Fibroblast of skin of abdomen (primary cell): ENCODE results near the gene SRBD1.

Source experiments
- DNase-seq: peaks from one replicate; pipeline ENCODE4 v3.0.0-alpha.2; 2013

SRBD1 gene

DNA sequence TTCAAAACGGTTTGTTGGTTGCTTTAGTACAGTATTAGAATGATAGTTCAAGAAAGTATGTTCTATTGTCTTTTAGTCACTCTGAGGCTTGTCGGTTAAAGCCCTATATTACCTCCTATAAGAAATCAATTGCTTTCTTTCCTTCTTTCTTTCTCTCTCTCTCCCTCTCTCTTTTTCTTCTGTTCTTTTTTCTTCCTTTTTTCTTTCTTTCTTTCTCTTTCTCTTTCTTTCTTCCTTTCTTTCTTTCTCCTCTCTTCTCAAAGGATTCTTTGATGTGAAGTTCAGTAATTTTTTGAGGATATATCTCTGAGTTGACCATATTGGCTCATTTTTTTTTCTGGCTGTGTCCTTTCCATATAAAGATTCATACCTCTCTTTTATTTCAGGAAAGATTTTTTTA lies 249.4 kb downstream of the SRBD1 start:
- no peak for DNase-seq

- no peak for DNase-seq
Measured at GRCh38 chr2:45354776-45355175, 256.3 kb downstream of the SRBD1 start.

DNA sequence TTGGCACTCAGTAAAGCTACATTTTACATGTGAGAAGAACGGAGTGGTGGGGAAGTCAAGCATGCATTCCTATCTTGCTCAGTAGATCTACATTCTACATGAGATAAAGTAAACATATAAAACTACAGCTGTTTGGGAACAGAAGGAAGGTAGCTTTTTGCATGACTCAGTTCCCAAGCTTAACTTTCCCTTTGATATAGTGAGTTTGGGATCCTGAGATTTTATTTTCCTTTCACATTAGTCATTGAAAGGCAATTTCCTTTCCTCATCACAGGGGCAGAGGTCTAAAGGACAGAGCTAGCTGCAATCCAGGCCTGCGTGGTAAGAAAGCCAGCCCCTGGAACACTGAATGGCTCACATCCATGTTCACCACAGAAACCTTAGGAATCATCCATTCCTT lies 257.2 kb downstream of the SRBD1 start:
- DNase-seq = peak; percentile 92

DNA sequence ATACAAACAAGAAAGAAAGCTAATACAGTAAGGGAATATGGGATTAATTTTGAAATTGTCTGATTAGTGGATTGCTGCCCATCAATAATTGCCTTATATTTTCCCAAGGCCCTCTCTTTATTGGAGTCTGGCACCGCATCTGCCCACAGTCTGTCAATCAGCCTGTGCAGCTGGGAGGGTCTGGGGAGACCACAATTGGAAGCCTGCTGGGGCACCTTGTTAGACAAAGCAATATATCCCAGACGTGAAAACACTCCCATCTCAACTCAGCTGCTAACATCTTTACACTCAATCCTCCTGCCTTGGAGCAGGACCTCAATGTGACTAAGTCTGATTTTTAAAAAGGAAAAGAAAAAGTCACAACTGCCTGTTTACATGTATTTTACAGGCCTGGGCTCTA lies 258.6 kb downstream of the SRBD1 start:
- DNase-seq = no peak

GRCh38 chr2:45345331-45346234 lies 265.5 kb downstream of the SRBD1 start:
- DNase-seq = no peak

- no peak for DNase-seq
Measured at GRCh38 chr2:45344502-45344901, 266.6 kb downstream of the SRBD1 start.

- no peak for DNase-seq
Measured at GRCh38 chr2:45344071-45344470, 267.0 kb downstream of the SRBD1 start.

DNA sequence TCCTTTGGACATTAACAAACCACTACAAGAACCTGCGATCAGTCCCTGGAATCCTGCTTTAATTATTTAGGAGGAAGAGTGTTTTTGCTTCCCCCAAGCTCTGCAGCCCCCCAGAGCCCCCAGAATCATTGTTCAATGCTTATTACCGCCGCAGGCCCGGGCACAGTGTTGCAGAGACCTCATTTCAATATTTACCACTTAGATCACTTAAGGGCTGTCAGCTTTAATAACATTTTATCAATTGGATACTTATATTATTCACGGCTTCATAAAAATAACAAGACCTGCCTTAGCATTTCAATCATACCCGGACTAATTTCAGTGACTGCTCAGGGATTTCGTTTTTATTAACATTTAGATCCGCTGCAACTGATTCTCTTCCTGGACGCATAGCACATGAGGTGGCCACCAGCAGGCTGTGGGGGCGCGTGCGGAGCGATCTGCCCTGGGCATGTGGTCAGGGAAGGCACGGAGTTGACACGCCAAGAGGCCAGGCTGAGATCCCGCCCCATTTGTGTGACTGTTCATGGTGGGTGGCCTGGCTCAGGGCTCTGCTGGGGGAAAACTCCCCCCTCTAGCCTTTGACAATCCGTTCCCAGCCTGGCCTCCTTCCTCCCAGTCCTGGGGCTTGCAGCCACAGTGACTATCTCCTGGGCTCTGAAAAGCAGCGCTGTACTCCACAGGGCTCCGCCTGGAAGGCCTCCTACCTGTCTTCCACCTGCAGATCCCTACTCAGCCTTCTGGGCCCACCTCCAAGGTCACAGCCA lies 267.6 kb downstream of the SRBD1 start:
- DNase-seq = peak; percentile 14

DNA sequence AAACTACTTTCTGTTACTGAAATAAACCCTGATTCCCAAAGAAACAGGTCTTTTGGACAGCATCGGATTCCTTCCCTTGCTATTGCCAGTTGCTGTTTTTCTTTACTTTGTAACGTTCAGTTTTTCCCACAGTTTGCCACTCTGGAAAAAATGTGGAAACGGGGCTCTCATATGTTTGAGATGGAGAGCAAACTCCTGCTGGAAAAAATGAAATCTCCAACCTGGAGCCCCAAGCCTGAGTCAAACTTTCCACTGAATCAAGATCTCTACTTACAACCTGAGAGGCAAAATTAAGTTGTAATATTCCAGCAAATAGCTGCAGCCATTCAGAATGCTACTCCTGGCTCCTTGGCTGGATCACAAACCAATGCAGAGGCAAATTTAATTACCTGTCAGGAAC lies 270.7 kb downstream of the SRBD1 start:
- DNase-seq = no peak

- no peak for DNase-seq
Measured at GRCh38 chr2:45339253-45339652, 271.8 kb downstream of the SRBD1 start.
